ENCODE data around the gene RBM4.

The RBM4 gene

GRCh38 chr11:66643745-66644437, 5.4 kb downstream of the RBM4 start:
- Histone ChIP-seq H3K9ac (ENCODE audit: low read length) (no peak overlapping the region), H3K4me3 (ENCODE audit: low read length) (no peak overlapping the region), H3K4me2 (ENCODE audit: low read length) (no peak overlapping the region), H3K36me3 (replicated peaks; ENCODE audit: low read depth, low read length) (peaks cover 86% of the 10 kb centered on the region), H4K20me1 (ENCODE audit: insufficient read depth, low read length) (peaks cover 92% of the 10 kb centered on the region), H3K27ac (ENCODE audit: low read length) (no peak overlapping the region), H2AFZ (ENCODE audit: low read depth, low read length) (no peak overlapping the region), H3K4me1 (ENCODE audit: low read length) (peaks cover 33% of the 10 kb centered on the region), H3K27me3 (ENCODE audit: low read depth, low read length) (no peaks in the 10 kb centered on the region), H3K79me2 (ENCODE audit: low read length) (peaks cover 100% of the 10 kb centered on the region), H3K9me3 (ENCODE audit: insufficient read depth, low read length) (no peaks in the 10 kb centered on the region)
- no peak for TF ChIP-seq CTCF (IDR thresholded peaks at IDR 0.05; ENCODE audit: low read depth, low read length)

DNA sequence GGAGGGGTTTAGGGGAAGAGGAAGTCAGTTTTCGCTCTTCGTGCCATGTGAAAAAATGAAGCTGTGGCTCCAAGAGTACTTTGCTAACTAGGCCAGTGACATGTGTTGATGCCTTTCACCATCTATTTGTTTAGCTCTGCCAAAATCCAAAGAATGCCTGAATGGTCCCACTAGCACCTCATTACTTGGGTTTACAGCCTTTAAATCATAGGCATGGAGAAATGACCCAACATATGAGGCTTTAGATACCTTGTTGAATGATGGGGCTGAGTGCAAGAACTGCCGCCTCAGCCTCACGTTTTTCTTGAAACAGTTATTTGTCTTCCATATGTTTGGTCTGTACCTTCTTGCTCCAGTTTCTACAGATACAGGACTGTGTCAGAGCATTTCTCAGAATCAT, 8.3 kb downstream of the RBM4 start:
- Histone ChIP-seq H3K36me3 (replicated peaks; ENCODE audit: low read depth, low read length) (peaks cover 80% of the 10 kb centered on the region), H3K9me3 (ENCODE audit: insufficient read depth, low read length) (no peaks in the 10 kb centered on the region), H4K20me1 (ENCODE audit: insufficient read depth, low read length) (peaks cover 87% of the 10 kb centered on the region), H3K4me1 (ENCODE audit: low read length) (peaks cover 7% of the 10 kb centered on the region), H2AFZ (ENCODE audit: low read depth, low read length) (no peak overlapping the region), H3K9ac (ENCODE audit: low read length) (no peak overlapping the region), H3K79me2 (ENCODE audit: low read length) (peaks cover 100% of the 10 kb centered on the region), H3K27me3 (ENCODE audit: low read depth, low read length) (no peaks in the 10 kb centered on the region), H3K4me3 (ENCODE audit: low read length) (no peak overlapping the region), H3K27ac (ENCODE audit: low read length) (no peak overlapping the region), H3K4me2 (ENCODE audit: low read length) (no peak overlapping the region)
- TF ChIP-seq CTCF (IDR thresholded peaks at IDR 0.05; ENCODE audit: low read depth, low read length), result no peak
- no peak for TF ChIP-seq EZH2phosphoT487 (IDR thresholded peaks at IDR 0.05; ENCODE audit: low read depth)

DNA sequence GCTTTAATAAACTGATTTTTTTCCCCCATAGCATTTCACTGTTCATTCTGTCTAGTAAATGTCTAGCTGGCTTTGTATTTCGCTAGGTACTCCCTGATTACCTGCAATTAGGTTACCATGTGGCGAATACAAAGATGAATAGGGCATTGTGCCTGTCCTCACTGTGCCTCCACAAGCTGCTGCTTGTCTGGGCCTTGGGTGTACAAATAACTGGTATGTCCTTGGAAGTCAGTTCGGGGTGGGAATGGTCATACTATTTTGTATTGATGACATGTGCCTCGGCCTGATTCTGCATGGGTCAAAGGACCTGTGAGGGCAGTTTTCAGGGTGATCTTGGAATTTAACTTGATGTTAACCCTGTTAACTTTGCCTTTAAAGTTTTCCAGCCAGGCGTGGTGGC, 11.4 kb downstream of the RBM4 start:
- H3K27ac ChIP-seq (ENCODE audit: low read length), result no peak overlapping the region
- TF ChIP-seq CTCF (IDR thresholded peaks at IDR 0.05; ENCODE audit: low read depth, low read length), result no peak
- no peak for TF ChIP-seq EZH2phosphoT487 (IDR thresholded peaks at IDR 0.05; ENCODE audit: low read depth)
- no peak overlapping the region for H3K4me3 ChIP-seq (ENCODE audit: low read length)
- no peak overlapping the region for H2AFZ ChIP-seq (ENCODE audit: low read depth, low read length)
- H3K9me3 ChIP-seq (ENCODE audit: insufficient read depth, low read length), result no peaks in the 10 kb centered on the region
- no peaks in the 10 kb centered on the region for H3K27me3 ChIP-seq (ENCODE audit: low read depth, low read length)
- H3K79me2 ChIP-seq (ENCODE audit: low read length), result peaks cover 99% of the 10 kb centered on the region
- no peak overlapping the region for H3K4me2 ChIP-seq (ENCODE audit: low read length)
- H3K9ac ChIP-seq (ENCODE audit: low read length), result no peak overlapping the region
- H4K20me1 ChIP-seq (ENCODE audit: insufficient read depth, low read length), result peaks cover 67% of the 10 kb centered on the region
- H3K36me3 ChIP-seq (replicated peaks; ENCODE audit: low read depth, low read length), result peaks cover 67% of the 10 kb centered on the region
- H3K4me1 ChIP-seq (ENCODE audit: low read length), result no peaks in the 10 kb centered on the region

DNA sequence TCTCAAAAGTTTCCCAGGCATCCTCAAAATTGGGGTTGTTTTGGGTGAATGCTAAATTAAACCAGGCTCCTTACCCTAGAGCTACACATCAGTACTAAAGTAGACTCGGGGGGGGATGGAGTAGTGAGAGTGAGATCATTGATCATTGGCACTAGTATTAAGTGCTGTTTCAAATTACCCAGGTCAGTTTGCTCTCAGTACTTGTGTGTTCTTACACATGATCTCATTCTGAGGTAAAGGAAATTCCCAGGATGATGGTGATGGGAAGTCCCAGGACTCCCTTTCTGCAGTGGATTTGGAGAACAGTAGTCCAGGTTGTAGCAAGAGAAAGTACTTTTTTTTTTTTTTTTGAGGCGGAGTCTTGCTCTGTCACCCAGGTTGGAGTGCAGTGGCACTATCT, 12.5 kb downstream of the RBM4 start:
- no peak for TF ChIP-seq CTCF (IDR thresholded peaks at IDR 0.05; ENCODE audit: low read depth, low read length)
- no peak for TF ChIP-seq EZH2phosphoT487 (IDR thresholded peaks at IDR 0.05; ENCODE audit: low read depth)
- no peak overlapping the region for H2AFZ ChIP-seq (ENCODE audit: low read depth, low read length)
- H3K4me1 ChIP-seq (ENCODE audit: low read length), result no peaks in the 10 kb centered on the region
- H3K9me3 ChIP-seq (ENCODE audit: insufficient read depth, low read length), result no peaks in the 10 kb centered on the region
- peaks cover 59% of the 10 kb centered on the region for H3K36me3 ChIP-seq (replicated peaks; ENCODE audit: low read depth, low read length)
- no peak overlapping the region for H3K9ac ChIP-seq (ENCODE audit: low read length)
- H3K27me3 ChIP-seq (ENCODE audit: low read depth, low read length), result no peaks in the 10 kb centered on the region
- no peak overlapping the region for H3K4me3 ChIP-seq (ENCODE audit: low read length)
- H3K4me2 ChIP-seq (ENCODE audit: low read length), result no peak overlapping the region
- H3K79me2 ChIP-seq (ENCODE audit: low read length), result peaks cover 99% of the 10 kb centered on the region
- H4K20me1 ChIP-seq (ENCODE audit: insufficient read depth, low read length), result peaks cover 56% of the 10 kb centered on the region
- H3K27ac ChIP-seq (ENCODE audit: low read length), result no peak overlapping the region

Data from OCI-LY3 (cell line).